ENCODE results near the gene TMED4. TPM values are rescaled to one million over a fixed set of nuclear protein-coding genes. Genes with fewer than 3 reads are reported as not detected.

Gene TMED4
- total and polyA plus RNA-seq, 2 of the 13 experiments (the other 11 are each of a cell fraction or from before 2014, with no cell fraction given) = 81.4 to 109 TPM

- peak; percentile 95 for TF ChIP-seq RBFOX2 (IDR thresholded peaks at IDR 0.05; ENCODE audit: low read depth, low read length)
- TF ChIP-seq SUZ12 (IDR thresholded peaks at IDR 0.05; ENCODE audit: low read depth, low read length) = no peak
- peak; percentile 86 for TF ChIP-seq DR1 (CRISPR knock-in tag; IDR thresholded peaks at IDR 0.05)
- peak; percentile 94 for TF ChIP-seq ISX (CRISPR knock-in tag; conservative IDR thresholded peaks at IDR 0.05)
- peak; percentile 85; the same call in 1 of the 2 replicates for TF ChIP-seq ZNF230 (CRISPR knock-in tag; IDR thresholded peaks at IDR 0.05)
- TF ChIP-seq ZNF749 (CRISPR knock-in tag; IDR thresholded peaks at IDR 0.05; ENCODE audit: borderline replicate concordance) = peak; percentile 94
- TF ChIP-seq SYNCRIP (IDR thresholded peaks at IDR 0.05; ENCODE audit: insufficient read depth, low read depth, low read length) = no peak
- TF ChIP-seq ZNF781 (CRISPR knock-in tag; IDR thresholded peaks at IDR 0.05; ENCODE audit: borderline replicate concordance, not compliant biosample characterization) = peak; percentile 86
- peak; percentile 48; the same call in 1 of the 2 replicates for TF ChIP-seq ELK4 (CRISPR knock-in tag; IDR thresholded peaks at IDR 0.05; ENCODE audit: borderline replicate concordance)
- peak; percentile 85; the same call in 1 of the 2 replicates for TF ChIP-seq ZSCAN20 (CRISPR knock-in tag; IDR thresholded peaks at IDR 0.05; ENCODE audit: borderline replicate concordance)
- TF ChIP-seq CSRNP2 (CRISPR knock-in tag; conservative IDR thresholded peaks at IDR 0.05; ENCODE audit: low read depth) = no peak
- TF ChIP-seq ZNF567 (CRISPR knock-in tag; IDR thresholded peaks at IDR 0.05; ENCODE audit: borderline replicate concordance) = 0 out of 2 replicates have a peak, but pooled peaks have one; percentile 50
- TF ChIP-seq, protein P1, sequence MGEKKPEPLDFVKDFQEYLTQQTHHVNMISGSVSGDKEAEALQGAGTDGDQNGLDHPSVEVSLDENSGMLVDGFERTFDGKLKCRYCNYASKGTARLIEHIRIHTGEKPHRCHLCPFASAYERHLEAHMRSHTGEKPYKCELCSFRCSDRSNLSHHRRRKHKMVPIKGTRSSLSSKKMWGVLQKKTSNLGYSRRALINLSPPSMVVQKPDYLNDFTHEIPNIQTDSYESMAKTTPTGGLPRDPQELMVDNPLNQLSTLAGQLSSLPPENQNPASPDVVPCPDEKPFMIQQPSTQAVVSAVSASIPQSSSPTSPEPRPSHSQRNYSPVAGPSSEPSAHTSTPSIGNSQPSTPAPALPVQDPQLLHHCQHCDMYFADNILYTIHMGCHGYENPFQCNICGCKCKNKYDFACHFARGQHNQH (CRISPR knock-in tag; IDR thresholded peaks at IDR 0.05) = peak; percentile 87
- TF ChIP-seq REST (IDR thresholded peaks at IDR 0.05; ENCODE audit: borderline replicate concordance in 1 of 2, low read depth in 1 of 2, low read length in 2 of 2) = 0 out of 4 replicates have a peak, but pooled peaks of 1 of the 2 experiments have one; percentile 17
- TF ChIP-seq NFYB (CRISPR knock-in tag; IDR thresholded peaks at IDR 0.05) = peak; percentile 84
- peak; percentile 70 for TF ChIP-seq ZEB1 (IDR thresholded peaks at IDR 0.05; ENCODE audit: insufficient replicate concordance, low read depth)
- no peak; the same call in 1 of the 2 replicates for TF ChIP-seq PAX8 (CRISPR knock-in tag; IDR thresholded peaks at IDR 0.05; ENCODE audit: borderline replicate concordance)
- TF ChIP-seq, protein P2, sequence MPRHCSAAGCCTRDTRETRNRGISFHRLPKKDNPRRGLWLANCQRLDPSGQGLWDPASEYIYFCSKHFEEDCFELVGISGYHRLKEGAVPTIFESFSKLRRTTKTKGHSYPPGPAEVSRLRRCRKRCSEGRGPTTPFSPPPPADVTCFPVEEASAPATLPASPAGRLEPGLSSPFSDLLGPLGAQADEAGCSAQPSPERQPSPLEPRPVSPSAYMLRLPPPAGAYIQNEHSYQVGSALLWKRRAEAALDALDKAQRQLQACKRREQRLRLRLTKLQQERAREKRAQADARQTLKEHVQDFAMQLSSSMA (CRISPR knock-in tag; IDR thresholded peaks at IDR 0.05) = peak; percentile 61; the same call in 1 of the 2 replicates
- peak; percentile 52; the same call in 1 of the 2 replicates for TF ChIP-seq MIER3 (CRISPR knock-in tag; IDR thresholded peaks at IDR 0.05; ENCODE audit: borderline replicate concordance)
These were observed 8.4 kb downstream of the TMED4 start, which contains the start of gene DDX56 (continued) for GRCh38 chr7:44573464-44574286.
